GM19324 (cell line): ENCODE results near the gene GTF2I.
"Not testable (repeated sequence)": the region's sequence is repeated elsewhere in the genome, so short reads cannot be mapped to it uniquely, and the experiment has no call there.

Source experiments
- ATAC-seq: cut with Tn5 transposase; IDR thresholded peaks from one replicate; pipeline ENCODE4 v1.9.1; 2021; ENCODE audit warnings: mild to moderate bottlenecking, moderate library complexity; ENCODE audit not compliant: unreplicated experiment, low FRiP score

The GTF2I gene

GRCh38 chr7:74655768-74656440 is 1.6 kb upstream of the GTF2I start:
- ATAC-seq, result no peak

- no peak for ATAC-seq
These were observed 1.1 kb upstream of the GTF2I start for GRCh38 chr7:74656441-74656836.

- peak; percentile 71 for ATAC-seq
These were observed 454 bp upstream of the GTF2I start for GRCh38 chr7:74656837-74657691.

DNA sequence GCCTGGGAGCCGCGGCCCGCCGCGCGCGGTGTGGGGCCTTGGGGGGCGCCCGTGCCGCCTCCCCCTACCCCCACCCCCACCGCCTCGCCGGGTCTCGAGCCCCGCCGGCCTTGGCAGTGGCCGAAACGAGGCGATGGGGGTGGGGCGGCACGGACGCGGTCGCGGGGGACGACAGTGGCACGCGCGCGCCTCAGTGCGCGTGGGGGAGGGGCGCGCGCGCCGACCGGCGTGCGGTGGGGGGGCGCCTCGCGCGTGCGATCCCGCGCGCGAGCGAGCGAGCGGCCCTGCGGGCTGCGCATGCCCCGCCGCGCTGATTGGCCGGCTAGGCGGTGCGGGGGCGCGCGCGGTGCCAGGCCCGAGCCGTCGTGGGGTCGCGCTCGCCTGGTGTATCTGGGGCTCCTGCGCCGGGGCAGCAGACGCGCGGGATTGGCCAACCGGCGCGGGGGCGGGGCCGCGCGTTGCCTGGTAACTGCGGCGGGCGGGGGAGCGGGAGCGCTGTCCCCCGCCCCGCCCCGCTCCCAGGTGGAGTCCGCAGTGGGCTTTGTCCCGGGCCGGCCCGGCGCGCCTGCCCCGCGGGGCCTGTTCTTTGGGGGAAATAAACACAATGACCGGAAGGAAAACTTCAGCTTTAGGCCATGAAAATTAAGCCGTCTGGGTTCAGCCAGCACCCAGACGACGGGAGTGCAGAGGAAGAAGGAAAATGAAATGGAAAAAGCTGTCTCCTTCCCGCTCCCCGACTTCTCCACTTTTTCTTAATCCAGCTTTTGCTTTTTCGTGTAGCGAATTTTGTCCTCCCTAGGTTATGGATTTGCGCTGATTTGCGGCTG is 873 bp downstream of the GTF2I start:
- ATAC-seq, result peak; percentile 69

DNA sequence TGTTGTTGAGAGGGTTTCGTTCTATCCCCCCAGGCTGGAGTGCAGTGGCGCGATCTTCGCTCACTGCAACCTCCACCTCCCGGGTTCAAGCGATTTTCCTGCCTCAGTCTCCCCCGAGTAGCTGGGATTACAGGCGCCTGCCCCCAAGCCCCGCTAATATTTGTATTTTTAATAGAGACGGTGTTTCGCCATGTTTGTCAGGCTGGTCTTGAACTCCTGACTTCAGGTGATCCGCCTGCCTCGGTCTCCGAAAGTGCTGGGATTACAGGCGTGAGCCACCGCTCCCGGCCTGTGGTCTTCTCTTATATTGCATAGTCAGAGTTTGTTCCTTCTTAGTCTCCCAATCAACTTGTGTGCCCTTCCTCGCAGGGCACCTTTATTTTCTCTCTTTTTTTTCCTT is 2.7 kb downstream of the GTF2I start:
- not testable (repeated sequence) for ATAC-seq

- ATAC-seq, result not testable (repeated sequence)
These were observed 4.6 kb downstream of the GTF2I start for GRCh38 chr7:74661836-74662794.

DNA sequence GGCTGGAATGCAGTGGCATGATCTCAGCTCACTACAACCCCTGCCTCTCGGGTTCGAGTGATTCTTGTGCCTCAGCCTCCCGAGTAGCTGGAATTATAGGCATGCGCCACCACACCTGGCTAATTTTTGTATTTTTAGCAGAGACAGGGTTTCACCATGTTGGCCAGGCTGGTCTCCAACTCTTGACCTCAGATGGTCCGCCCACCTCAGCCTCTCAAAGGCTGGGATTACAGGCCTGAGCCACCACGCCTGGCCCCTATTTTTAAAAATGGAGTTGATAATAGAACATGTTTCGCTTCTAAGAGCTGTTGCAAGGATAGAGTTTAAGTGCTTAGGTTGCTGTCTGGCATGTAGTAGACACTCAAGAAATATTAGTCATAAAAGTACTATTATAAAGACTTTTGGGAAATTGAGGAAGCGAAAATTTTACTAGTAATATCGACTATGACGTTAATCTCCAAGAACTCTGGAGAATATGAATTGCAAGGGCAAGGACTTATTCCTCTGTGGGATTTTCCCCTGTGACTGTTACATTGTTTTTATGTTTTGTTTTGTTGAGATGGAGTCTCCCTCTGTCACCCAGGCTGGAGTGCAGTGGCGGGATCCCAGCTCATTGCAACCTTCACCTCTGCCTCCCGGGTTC is 7.9 kb downstream of the GTF2I start:
- ATAC-seq, result no peak

- ATAC-seq, result not testable (repeated sequence)
These were observed 9.5 kb downstream of the GTF2I start for GRCh38 chr7:74667013-74667412.

DNA sequence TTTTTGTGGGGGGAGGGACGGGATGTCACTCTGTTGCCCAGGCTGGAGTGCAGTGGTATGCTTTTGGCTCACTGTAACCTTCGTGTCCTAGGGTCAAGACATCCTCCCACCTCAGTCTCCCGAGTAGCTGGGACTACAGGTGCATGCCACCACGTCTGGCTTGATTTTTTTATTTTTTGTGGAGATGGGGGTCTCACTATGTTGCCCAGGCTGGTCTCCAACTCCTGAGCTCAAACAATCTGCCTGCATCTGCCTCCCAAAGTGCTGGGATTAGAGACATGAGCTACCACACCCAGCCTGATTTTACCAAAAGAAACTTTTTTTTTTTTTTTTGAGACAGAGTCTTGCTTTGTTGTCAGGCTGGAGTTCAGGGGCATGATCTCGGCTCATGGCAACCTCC is 10.0 kb downstream of the GTF2I start:
- ATAC-seq, result not testable (repeated sequence)

- no peak for ATAC-seq
These were observed 14.1 kb downstream of the GTF2I start for GRCh38 chr7:74671602-74672001.

- ATAC-seq, result no peak
These were observed 14.9 kb downstream of the GTF2I start for GRCh38 chr7:74672343-74672915.

DNA sequence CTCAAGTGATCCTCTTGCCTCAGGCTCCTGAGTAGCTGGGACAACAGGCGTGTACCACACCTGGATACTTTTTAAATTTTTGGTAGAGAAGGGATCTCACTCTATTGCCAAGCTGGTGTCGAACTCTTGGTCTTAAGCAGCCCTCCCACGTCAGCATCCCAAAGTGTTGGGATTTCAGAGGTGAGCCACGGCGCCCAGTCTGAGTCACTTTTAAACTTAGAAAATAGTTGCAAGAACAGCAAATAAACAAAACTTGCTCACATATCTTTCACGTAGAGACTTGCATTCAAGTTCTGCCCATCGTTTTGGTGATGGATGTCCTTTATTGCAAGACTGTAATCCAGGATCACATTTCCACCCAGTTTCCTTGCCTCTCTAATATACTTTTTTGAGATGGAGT is 16.6 kb downstream of the GTF2I start:
- no peak for ATAC-seq

- no peak for ATAC-seq
These were observed 25.3 kb downstream of the GTF2I start for GRCh38 chr7:74682829-74683228.

DNA sequence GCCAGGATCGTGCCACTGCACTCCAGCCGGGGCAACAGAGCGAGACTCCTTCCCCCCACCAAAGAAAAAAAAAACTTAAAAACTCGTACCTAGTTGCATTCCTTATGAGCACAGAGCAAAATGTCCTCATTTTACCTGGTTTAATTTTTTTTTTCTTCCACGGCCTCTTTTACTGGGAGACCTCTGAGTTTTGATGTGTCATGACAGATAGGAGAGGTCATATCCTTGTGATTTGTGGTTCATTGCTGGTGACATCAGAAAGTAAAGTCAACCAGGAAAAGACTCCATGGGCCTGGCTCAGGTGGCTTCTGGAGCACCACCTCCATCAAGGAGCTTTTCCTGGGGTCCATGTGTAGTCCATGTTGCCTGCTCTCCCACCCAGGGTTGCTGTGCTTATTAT is 26.3 kb downstream of the GTF2I start:
- ATAC-seq, result no peak

DNA sequence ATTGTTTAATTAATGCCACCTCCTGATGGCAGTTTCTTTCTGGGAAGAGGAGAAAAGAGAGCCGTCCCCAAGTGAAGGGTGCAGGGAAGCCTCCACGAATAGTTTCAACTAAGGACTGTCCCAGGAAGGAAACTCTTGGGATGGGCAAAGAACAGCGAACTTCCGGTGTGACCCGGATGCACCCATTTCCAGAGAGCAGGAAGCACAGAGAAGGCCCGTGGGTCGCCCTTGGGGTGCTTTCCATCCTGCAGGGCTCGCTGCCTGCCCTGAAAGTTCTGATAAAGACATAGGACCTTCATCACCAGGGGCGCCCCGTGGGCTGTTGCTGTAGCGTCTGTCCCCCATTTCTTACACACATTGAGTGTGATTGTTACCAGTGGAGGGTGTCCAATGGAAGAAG is 27.0 kb downstream of the GTF2I start:
- no peak for ATAC-seq

- ATAC-seq, result no peak
These were observed 27.4 kb downstream of the GTF2I start for GRCh38 chr7:74684921-74685320.

DNA sequence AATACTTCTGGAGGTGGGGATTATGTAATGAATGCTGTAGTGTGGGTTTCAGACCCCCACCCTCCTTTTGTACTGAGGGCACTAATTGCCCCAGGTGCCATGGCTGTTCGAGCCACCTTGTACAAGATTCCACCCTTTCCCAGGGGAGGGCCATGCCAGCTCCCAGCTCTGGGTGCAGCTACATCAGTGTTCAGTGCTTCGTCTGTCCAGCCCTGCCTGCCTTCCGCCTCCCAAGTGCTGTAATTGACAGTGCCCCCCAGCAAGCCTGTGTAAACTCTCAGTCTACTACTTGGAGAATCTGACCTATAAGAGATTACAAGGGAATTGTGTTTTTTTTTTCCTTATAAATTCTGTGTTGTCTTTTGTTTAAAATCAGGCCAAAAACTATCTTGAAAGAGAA is 33.0 kb downstream of the GTF2I start:
- no peak for ATAC-seq

DNA sequence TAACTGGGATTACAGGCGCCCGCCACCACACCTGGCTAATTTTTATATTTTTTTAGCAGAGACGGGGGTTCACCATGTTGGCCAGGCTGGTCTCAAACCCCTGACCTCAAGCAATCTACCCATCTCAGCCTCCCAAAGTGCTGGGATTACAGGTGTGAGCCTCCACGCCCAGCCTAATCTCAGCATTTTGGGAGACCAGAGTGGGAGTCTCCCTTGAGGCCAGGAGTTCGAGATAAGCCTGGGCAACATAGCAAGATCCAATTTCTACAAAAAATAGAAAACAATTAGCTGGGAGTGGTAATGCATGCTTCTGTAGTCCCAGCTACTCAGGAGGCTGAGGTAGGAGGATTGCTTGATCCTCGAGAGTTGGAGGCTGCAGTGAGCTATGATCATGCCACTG is 46.9 kb downstream of the GTF2I start:
- not testable (repeated sequence) for ATAC-seq

GRCh38 chr7:74707238-74707637 is 49.7 kb downstream of the GTF2I start:
- no peak for ATAC-seq
